GM18858 (cell line): ENCODE data around the gene SCYGR2.
A peak's percentile ranks its signal among the peaks of the same experiment; 100 is the strongest.

ENCODE experiments used
- ATAC-seq: cut with Tn5 transposase; IDR thresholded peaks from one replicate; pipeline ENCODE4 v1.9.1; 2021; ENCODE audit not compliant: unreplicated experiment

Gene SCYGR2

GRCh38 chr2:227612546-227613271 lies 14.0 kb downstream of the SCYGR2 start:
- no peak for ATAC-seq

GRCh38 chr2:227613272-227613660 lies 14.6 kb downstream of the SCYGR2 start:
- ATAC-seq, result no peak

- ATAC-seq, result no peak
Measured at GRCh38 chr2:227614246-227614645, 15.6 kb downstream of the SCYGR2 start.

- ATAC-seq, result no peak
Measured at GRCh38 chr2:227614740-227615139, 16.0 kb downstream of the SCYGR2 start, which contains the start of gene SCYGR3. TSS of gene SCYGR3 (minus strand) at chr2:227614840. CDS start at chr2:227614840, 0 bp downstream.

- no peak for ATAC-seq
Measured at GRCh38 chr2:227615181-227615580, 16.5 kb downstream of the SCYGR2 start.

GRCh38 chr2:227615906-227616305 lies 17.2 kb downstream of the SCYGR2 start:
- ATAC-seq, result no peak

- ATAC-seq, result no peak
Measured at GRCh38 chr2:227616631-227617030, 17.9 kb downstream of the SCYGR2 start.

GRCh38 chr2:227617316-227618230 lies 18.9 kb downstream of the SCYGR2 start, which contains the start of gene SCYGR4:
TSS of gene SCYGR4 (plus strand) at chr2:227617498. CDS start at chr2:227617498, 0 bp downstream.
- no peak for ATAC-seq

GRCh38 chr2:227623226-227623625 lies 24.5 kb downstream of the SCYGR2 start:
- ATAC-seq, result no peak

GRCh38 chr2:227625420-227625819 lies 26.7 kb downstream of the SCYGR2 start:
- no peak for ATAC-seq

GRCh38 chr2:227626580-227627151 lies 28.0 kb downstream of the SCYGR2 start:
- ATAC-seq, result no peak

GRCh38 chr2:227627769-227628168 lies 29.1 kb downstream of the SCYGR2 start:
- ATAC-seq, result peak; percentile 99

GRCh38 chr2:227629435-227629834 lies 30.7 kb downstream of the SCYGR2 start:
- ATAC-seq, result no peak

GRCh38 chr2:227630322-227630721 lies 31.6 kb downstream of the SCYGR2 start:
- ATAC-seq, result no peak

- ATAC-seq, result no peak
Measured at GRCh38 chr2:227632827-227633226, 34.1 kb downstream of the SCYGR2 start.

- no peak for ATAC-seq
Measured at GRCh38 chr2:227634201-227634600, 35.5 kb downstream of the SCYGR2 start.

GRCh38 chr2:227642656-227643055 lies 44.0 kb downstream of the SCYGR2 start:
- ATAC-seq, result no peak

- ATAC-seq, result no peak
Measured at GRCh38 chr2:227643990-227644551, 45.4 kb downstream of the SCYGR2 start.
